HG03460 (cell line): ENCODE data around the gene CDK3.

Experiments
- ATAC-seq: cut with Tn5 transposase; IDR thresholded peaks from one replicate; pipeline ENCODE4 v1.9.1; 2021; ENCODE audit not compliant: unreplicated experiment

The CDK3 gene

DNA sequence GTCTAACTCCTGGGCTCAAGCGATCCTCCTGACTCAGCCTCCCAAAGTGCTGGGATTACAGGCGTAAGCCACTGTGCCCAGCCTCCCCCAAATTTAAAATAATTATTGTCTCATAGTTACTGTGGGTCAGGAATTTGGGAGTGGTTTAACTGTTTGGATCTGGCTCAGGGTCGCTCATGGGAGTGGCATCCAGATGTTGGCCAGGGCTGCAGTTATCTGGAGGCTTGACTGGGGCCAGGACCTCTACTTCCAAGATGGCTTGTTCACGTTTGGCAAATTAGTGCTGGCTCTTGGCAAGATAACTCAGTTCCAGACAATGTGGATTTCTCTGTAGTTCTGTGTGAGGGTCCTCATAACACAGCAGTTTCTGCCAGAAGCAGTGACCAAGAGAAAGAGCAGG lies 13.6 kb upstream of the CDK3 start:
- ATAC-seq, result no peak

DNA sequence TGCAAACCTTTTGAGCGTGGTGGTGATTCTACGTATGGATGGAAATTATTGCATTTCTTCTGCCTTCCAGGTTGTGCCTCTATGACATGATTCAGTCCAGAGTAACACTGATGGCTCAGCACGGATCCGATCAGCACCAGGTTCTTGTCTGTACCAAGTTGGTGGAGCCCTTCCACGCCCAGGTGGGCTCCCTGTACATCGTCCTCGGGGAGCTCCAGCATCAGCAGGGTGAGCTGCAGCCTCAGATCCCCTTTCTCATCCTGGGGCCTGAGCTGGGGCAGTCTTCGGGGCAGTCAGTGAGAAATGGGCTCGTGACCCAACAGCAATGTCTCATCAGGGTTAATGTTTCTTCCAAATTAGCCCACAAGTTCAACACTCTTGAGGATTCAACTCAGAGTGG lies 9.3 kb upstream of the CDK3 start:
- no peak for ATAC-seq

DNA sequence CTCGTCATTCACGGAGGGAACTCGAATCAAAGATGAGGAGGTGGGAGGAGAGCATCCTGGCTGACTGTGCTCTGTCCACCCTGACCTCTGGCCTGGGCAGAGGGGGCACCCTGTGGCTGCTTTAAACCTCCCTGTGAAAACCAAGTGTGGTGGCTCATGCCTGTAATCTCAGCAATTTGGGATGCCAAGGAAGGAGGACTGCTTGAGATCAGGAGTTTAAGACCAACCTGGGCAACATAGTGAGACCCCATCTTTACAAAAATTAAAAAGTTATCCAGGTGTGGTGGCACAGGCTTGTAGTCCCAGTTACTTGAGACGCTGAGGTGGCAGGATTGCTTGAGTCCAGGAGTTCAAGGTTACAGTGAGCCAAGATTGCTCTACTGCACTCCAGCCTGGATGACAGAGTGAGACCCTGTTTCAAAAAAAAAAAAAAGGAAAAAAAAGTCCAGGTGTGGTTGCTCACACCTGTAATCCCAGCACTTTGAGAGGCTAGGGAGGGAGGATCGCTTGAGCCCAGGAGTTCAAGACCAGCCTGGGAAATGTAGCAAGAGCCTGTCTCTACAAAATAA lies 5.8 kb upstream of the CDK3 start:
- no peak for ATAC-seq

DNA sequence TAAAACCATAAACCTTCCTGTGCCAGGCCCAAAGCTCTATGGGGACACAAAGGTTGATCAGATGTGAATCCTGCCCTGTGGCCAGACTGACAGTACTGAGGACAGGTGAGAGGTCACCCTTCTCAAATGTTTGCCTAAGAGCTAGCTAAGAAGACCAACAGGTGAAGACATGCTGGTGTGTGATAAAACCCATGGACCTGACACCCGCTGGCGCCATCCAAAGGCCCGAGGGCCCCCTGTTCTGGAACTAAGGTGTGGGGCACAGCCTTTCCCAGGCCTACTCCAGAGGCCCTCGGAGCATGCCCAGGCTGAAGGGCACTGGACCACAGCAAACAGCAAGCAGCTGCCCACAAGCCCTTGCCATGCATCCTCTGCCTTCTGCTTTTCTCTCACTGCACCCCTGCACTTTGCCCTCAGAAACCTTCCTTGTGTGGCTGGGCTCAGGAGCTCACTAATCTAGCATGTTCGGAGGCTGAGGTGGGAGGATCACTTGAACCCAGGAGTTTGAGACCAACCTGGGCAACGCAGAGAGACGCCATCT lies 5.2 kb upstream of the CDK3 start:
- no peak for ATAC-seq

DNA sequence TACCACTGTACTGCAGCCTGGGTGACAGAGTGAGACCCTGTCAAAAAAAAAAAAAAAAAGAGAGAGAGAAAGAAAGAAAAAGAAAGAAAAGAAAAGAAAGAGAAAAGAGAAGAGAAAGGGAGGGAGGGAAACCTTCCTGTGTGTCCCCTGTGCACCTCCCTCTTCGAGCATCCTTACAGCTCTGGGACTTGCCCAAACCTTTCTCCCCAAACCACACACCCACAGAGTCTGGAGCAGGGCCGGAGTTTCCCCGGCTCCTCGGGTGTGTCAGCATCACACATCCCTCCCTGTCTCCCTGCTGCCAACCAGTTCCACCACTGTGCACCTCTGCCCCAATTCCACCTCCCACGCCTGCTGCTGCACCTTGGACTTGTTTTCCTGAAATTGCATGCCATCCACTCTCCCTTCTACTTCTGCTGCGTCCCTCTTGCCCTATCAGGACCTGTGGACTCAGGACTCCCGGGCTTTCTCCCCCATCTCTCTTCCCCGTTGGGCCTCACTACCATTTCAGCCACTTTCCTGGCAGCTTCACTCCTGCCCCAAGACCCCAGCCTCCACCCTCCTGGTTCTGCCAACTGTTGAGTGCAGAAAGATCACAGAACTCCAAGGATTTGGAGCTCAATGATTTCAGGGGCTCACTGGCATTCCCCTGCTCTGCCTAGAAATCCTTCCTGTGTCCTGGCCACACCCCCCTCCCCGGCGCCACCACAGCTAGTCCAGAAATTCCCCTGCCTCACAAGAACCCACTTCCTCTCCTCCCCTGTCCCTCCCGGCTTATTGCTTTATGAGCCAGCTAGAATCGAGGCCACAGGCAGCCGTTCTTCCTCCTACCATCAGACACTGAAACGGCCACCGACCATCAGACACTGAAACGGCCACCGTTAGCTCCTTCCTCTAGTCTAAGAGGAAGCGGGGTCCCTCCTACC lies 3.7 kb upstream of the CDK3 start:
- ATAC-seq, result no peak

DNA sequence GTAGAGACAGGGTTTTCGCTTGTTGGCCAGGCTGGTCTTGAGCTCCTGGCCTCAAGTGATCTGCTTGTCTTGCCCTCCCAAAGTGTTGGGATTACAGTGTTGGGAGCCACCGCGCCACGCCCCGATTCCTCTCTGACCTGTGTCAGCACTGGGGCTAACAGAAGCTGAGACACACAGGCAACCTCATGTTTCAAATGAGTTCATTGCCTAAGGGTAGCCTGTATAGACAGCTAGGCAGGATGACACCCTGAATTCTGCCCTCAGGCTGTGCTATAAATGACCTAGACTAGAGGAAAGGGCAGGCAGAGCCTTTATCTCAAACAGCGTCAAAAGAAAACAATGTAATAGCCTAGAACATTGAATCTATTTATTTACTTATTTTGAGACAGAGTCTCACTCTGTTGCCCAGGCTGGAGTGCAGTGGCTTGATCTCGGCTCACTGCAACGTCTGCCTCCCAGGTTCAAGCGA lies 2.3 kb upstream of the CDK3 start:
- no peak for ATAC-seq

DNA sequence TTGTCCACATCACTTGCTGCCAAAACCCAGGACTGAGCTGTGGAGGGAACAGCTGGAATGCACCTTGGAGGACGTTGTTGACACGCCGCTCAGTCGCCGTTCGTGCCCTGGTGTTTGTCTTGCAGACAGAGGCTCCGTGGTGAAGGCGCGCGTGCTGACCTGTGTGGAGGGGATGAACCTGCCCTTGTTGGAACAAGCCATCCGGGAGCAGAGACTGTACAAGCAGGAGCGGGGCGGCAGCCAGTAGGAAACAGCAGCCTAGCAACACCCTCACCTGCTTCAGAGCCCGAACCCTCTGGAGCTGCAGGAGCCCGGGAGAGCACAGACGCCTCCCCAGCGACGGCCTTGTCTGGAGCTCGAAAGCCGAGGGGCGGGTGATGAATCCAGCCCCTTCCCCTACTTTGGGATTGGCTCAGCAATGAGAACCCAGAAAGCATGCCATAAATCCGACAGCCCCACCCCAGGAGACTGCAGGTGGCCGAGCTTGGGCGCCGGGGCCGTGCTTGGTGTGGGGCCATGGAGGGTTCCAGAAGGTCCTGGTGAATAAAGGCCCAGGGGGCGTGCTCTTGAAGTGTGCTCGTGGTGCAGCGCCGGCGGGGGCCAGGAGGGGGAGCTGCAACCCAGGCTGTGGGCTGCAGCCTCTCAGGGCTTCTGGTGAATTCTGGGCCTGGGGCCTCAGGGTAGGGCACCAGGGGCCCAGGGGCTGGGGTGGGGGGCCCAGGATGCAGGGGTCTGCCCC lies 470 bp upstream of the CDK3 start:
- ATAC-seq, result no peak

DNA sequence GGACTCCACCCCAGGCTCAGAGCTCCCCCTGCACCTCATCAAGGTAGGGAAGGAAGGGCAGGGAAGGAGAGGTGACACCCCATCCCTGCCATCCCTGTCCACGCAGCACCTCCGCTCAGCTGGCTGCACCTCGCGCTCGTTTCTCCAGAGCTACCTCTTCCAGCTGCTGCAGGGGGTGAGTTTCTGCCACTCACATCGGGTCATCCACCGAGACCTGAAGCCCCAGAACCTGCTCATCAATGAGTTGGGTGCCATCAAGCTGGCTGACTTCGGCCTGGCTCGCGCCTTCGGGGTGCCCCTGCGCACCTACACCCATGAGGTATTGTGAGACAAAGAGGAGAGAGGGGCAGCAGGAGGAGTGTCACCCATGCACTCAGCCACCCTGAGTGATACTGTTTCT lies 1.4 kb downstream of the CDK3 start:
- no peak for ATAC-seq

DNA sequence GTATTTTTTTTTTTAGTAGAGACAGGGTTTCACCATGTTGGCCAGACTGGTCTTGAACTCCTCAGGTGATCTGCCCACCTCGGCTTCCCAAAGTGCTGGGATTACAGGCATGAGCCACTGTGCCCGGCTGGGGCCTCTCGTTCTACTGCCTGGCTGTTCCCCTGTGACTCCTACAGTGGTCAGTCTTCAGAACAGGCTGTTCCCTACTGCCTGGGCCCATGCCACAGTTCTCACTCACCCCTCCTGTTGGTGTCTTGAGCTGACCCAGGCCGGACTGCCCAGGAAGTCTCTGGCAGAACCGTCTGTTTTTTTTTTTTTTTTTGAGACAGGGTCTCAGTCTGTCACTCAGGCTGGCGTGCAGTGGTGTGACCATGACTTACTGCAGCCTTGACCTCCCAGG lies 3.3 kb downstream of the CDK3 start:
- no peak for ATAC-seq

DNA sequence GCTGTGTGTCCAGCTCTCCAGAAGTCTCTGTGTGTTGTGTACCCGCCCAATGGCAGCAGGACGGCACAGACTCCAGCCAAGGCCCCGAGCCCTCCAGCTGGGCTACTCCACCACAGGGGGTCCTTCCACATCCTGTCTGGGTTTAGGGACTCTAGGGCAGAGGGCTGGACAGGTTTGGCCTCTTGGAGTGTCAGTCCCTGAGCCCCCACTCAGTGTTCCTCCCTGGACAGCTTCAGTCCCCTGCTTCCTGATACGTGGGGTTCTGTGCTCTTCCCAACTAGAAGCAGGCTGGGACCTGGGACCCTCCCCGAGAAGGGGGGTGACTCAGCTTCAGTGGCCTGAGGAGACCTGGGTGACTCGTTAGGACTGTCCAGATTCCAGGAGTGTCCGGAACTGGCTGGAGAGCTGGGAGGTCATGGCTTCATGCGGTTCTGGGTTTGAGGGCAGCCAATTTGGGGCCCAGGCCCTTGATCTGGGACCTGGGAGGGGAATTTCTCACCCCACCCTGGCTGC lies 4.2 kb downstream of the CDK3 start:
- no peak for ATAC-seq

DNA sequence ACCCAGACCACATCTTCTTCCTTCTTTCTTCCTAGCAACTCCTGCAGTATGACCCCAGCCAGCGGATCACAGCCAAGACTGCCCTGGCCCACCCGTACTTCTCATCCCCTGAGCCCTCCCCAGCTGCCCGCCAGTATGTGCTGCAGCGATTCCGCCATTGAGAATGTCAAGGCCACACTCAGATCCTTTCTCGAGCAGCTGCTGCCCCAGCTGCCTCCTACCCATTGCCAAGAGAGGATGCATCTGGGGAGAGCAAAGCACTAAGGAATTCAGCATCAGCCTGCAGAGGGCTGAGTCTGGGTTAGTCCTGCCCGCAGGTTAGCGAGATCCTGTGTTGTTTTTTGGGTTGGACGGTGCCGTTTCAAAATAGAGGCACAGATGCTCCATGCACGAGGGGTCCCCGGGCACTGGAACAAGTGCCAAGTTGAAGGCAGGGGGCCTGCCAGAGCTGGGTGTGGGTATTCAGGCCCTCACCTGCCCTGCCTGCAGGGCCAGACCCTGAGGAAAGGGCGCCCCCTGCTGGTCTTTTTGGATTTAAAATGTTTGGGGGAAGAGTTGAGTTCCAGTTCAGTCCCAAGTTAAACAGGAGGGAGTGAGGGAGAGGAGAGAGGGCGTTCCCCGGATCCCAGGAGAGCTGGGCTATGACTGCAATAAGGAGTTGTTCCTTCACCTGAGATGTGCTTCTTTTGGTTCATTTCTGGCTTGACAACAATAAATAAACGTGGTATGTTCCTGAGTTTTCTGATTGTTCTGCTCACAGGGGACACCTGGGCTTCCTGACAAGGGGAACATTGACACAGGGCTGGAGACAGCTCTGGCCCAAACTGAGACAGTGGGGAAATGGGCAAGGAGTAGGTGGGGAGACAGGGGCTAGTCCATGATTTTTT lies 4.9 kb downstream of the CDK3 start:
- ATAC-seq, result no peak

DNA sequence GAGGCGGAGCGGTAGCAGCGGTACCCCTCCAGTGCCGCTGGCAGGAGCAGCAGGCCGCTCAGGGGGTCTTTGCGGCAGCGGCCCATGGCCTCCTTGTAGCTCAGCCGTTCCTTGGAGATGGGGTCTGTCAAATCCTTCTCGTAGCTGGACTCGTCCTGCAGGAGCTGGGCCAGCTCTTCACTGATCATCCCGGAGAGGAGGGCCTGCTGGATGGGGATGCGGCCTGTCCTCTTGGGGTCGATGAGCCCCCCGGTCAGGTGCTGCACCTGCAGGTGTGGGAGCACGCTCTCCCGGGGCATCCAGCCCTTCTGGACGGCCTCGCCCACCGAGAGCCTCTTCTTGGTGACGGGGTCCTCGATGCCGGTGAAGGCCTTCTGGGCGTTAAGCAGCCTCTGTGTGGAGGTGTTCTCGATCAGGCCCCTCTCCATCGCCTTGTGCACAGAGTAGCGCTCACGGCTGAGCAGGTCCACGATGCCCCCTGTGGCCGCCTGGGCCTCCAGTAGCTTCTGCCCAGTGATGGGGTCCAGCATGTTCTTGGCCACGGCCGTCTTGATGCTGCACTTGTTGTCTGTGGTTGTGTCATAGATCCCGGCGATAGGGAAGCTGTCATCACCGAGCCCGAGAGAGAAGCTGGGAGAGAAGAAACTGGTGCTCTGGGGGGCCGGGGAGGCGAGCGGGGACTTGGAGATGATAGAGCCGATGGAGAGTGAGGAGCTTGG lies 6.6 kb downstream of the CDK3 start:
- no peak for ATAC-seq

DNA sequence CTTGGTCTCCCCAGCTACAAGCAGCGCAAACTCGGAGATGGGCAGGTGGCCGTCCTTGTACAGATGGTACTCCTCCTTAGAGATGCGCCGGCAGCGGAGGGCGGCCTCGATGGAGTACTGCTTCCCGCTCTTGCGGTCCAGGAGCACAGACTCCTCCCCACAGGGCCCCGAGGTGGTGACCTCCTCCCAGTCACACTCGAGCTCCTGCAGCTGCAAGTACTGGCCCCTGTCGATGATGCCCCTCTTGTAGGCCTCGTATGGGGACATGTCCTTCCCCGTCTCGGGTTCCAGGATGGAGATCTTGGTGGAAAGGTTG lies 7.2 kb downstream of the CDK3 start:
- ATAC-seq, result no peak

DNA sequence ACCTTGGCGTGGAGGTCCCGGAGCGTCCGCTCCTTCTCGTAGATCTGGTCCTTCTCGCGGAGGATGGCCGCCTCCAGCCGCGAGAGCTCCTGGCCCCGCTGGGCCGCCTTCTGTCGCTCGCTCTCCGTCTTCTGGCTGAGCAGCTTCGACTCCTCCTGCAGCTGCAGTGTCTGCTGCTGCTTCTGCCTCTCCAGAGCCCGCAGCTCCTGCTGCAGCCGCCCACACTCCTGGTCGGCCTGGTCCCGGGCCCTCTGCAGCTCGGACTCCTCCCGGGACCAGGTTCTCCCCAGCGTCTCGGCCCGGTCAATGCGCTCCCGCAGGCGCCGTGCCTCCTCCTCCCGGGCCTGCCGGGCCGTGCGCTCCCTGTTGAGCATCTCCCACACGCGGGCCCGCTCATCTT lies 7.6 kb downstream of the CDK3 start:
- ATAC-seq, result no peak

DNA sequence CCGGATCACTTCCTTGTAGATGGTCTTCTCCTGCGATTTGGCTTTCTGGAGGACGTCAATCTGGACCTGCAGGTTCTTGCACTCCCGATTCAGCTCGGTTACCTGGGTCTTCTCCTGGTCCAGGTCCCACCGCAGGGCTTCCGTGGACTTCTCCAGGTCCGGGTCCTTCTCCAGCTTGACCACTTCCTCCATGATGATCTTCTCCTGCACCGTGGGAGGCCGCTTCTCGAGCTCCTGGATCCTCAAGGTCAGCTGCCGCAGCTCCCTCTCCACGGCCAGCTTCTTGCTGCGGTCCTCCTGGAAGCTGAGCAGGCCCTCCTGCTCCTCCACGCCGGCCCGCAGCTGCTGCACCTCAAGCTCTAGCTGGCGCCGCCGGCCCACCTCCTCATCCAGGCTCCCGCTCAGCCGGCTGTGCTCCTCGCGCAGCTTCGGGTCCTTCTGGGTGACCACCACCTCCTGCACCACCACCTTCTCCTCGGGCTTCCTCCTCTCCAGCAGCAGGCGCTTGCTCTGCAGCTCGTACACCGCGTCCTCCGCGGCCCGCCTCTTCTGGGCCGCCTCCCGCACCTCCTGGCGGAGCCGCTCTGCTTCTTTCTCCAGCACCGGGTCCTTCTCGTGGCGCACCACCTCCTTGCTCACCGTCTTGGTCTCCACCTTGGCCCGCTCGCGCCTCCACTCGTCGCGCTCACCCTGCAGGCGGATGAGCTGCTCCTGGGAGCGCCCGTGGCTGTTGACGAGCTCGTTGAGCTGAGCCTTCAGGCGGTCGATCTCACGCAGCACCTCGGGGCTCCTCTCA lies 8.2 kb downstream of the CDK3 start:
- ATAC-seq, result no peak

DNA sequence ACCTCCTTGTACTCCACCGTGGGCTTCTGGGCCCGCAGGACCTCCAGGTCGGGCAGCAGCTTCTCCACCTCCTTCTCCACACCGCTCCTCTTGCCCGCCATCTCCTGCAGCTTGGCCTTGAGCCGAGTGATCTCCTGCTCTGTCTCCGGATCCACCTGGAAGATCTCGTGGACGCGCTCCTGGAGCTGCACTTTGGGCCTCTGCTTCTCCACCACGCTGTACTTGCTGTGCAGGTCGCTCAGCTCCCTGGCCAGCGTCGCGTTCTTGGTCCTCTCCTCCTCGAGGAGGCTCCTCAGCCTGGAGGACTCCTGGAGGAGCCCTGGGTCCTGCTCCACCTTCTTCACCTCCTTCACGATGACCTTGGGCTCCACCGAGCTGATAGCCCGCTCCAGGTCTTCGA lies 8.8 kb downstream of the CDK3 start:
- ATAC-seq, result no peak

DNA sequence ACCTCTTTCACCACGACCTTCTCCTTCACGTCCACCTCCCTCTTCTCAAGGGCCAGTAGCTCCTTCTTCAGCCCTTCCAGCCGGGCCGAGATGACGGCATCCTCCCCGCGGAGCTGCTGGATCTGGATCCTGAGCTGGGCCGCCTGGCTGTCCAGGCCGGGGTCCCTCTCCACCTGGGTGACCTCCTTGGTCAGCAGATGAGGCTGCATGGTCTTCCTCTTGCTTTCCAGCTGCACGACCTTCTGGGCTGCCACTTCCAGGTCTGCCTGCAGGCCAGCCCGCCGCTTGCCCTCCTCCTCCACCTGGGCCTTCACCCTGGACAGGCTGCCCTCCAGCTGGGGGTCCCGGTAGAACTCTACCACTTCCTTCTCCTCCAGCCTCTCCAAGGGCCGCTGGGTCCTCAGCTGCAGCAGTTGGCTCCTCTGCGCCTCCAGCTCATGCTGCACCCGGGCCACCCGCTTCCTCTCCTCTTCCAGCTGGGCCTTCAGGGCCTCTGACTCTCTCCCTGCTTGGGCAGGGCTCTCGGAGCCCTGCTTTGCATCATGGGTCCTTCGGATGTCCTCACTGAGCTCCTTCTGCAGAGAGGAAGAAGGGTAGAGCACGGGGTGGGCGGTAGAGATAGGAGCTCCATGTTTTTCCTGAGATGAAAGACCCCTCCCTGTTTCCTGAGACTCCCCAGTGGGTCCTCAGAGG lies 9.5 kb downstream of the CDK3 start:
- ATAC-seq, result no peak

DNA sequence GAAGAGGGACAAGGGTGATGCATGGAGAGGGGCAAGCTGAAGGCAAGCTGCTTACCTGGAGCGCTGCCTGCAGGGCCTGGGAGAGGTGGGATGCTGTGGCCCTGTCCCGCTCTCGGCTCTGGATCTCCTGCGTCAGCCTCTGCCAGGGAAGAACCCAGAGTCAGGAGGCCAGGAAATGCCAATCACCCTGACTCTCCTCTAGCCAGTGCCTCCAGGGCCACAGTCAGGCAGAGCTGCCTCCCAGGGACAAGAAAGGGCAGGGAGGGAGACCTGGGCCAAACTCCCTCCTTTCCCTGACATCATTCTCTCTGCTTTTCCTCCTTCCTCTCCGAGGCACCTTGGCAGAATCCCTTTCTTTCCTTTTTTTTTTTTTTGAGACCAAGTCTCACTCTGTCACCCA lies 11.3 kb downstream of the CDK3 start:
- ATAC-seq, result no peak
